Activated CD4-positive, alpha-beta T cell treated with anti-CD3 and anti-CD28 coated beads, Interleukin-2, amount 50 U/mL, for 16 hours (primary cell): ENCODE data around the gene ZNF155.
"Not testable (repeated sequence)": the region's sequence is repeated elsewhere in the genome, so short reads cannot be mapped to it uniquely, and the experiment has no call there.

Source experiments
- DNase-seq: peaks from one replicate; pipeline ENCODE4 v3.0.0-alpha.2; 2020

The ZNF155 gene

GRCh38 chr19:43983912-43984686 lies at the start of gene ZNF155:
TSS of gene ZNF155 (plus strand) at chr19:43984188. CDS start at chr19:43988544, 4,356 bp downstream.
- peak; percentile 79 for DNase-seq

GRCh38 chr19:43934985-43935708 lies 48.8 kb upstream of the ZNF155 start, which contains the start of gene ZNF45:
TSS of gene ZNF45 (minus strand) at chr19:43935282. CDS start at chr19:43922185, 13,097 bp downstream.
- DNase-seq, result peak; percentile 91

- no peak for DNase-seq
These were observed 47.8 kb upstream of the ZNF155 start for GRCh38 chr19:43936188-43936587.

- no peak for DNase-seq
These were observed 44.3 kb upstream of the ZNF155 start for GRCh38 chr19:43939557-43940260.

GRCh38 chr19:43940719-43941118 lies 43.3 kb upstream of the ZNF155 start:
- DNase-seq, result no peak

GRCh38 chr19:43941209-43941608 lies 42.8 kb upstream of the ZNF155 start:
- DNase-seq, result no peak

- not testable (repeated sequence) for DNase-seq
These were observed 36.6 kb upstream of the ZNF155 start for GRCh38 chr19:43947412-43947811.

- DNase-seq, result not testable (repeated sequence)
These were observed 34.2 kb upstream of the ZNF155 start for GRCh38 chr19:43949803-43950202.

GRCh38 chr19:43950834-43951645 lies 32.9 kb upstream of the ZNF155 start, which contains the start of gene ZNF221:
TSS of gene ZNF221 (plus strand) at chr19:43951228. CDS start at chr19:43962727, 11,499 bp downstream.
- DNase-seq, result peak; percentile 81

- no peak for DNase-seq
These were observed 27.2 kb upstream of the ZNF155 start for GRCh38 chr19:43956827-43957226.

GRCh38 chr19:43957891-43958290 lies 26.1 kb upstream of the ZNF155 start:
- DNase-seq, result no peak

- DNase-seq, result no peak
These were observed 23.6 kb upstream of the ZNF155 start for GRCh38 chr19:43960411-43960810.

- DNase-seq, result no peak
These were observed 17.8 kb upstream of the ZNF155 start for GRCh38 chr19:43966079-43966694.

GRCh38 chr19:43976732-43977131 lies 7.3 kb upstream of the ZNF155 start:
- no peak for DNase-seq

- DNase-seq, result no peak
These were observed 460 bp upstream of the ZNF155 start for GRCh38 chr19:43983544-43983911.

GRCh38 chr19:43984687-43985000 lies 656 bp downstream of the ZNF155 start:
- peak; percentile 3 for DNase-seq

GRCh38 chr19:43997631-43998290 lies 13.8 kb downstream of the ZNF155 start:
- DNase-seq, result no peak

GRCh38 chr19:44002212-44002565 lies 18.2 kb downstream of the ZNF155 start:
- DNase-seq, result no peak

GRCh38 chr19:44002566-44003460 lies 18.8 kb downstream of the ZNF155 start, which contains the start of gene ZNF230:
TSS of gene ZNF230 (plus strand) at chr19:44002957. CDS start at chr19:44007079, 4,122 bp downstream.
- DNase-seq, result peak; percentile 94

GRCh38 chr19:44003461-44004009 lies 19.5 kb downstream of the ZNF155 start:
- DNase-seq, result peak; percentile 6
